ENCODE results near the gene STX2.

The STX2 gene

GRCh38 chr12:130813949-130814348, 25.1 kb downstream of the STX2 start:
- Histone ChIP-seq H3K27ac (ENCODE audit: insufficient read depth in 1 of 2, low read depth in 1 of 2, low read length in 2 of 2, poor library complexity in 1 of 2, severe bottlenecking in 2 of 2) (no peak overlapping the region), H3K36me3 (ENCODE audit: control insufficient read depth in 4 of 4, insufficient read depth in 4 of 4, low read length in 3 of 4) (peaks cover 2 to 10% (median 4%) of the 10 kb centered on the region in 4 experiments), H3K4me1 (ENCODE audit: control extremely low read depth in 1 of 4, control insufficient read depth in 4 of 4, insufficient read depth in 4 of 4, low read length in 3 of 4) (peaks cover 2 to 9% (median 5%) of the 10 kb centered on the region in 4 experiments), H3K9me3 (ENCODE audit: control extremely low read depth in 1 of 5, control insufficient read depth in 4 of 5, insufficient read depth in 2 of 5, low read depth in 1 of 5, low read length in 4 of 5) (peaks cover 0 to 3% (median 0%) of the 10 kb centered on the region in 5 experiments), H3K27me3 (replicated peaks in 2 of 5; ENCODE audit: control insufficient read depth in 4 of 5, insufficient read depth in 5 of 5, low read length in 4 of 5) (no peaks in the 10 kb centered on the region), H3K4me3 (ENCODE audit: control insufficient read depth in 1 of 7, extremely low read depth in 1 of 7, insufficient read depth in 4 of 7, low read depth in 2 of 7, low read length in 6 of 7) (no peak overlapping the region)
- POLR2A ChIA-PET: no interaction called here
- CTCF ChIA-PET: no interaction called here
- 97% methylated on average over 14 of the region's 14 CpGs for WGBS (ENCODE audit: insufficient coverage)
- no peak for DNase-seq

GRCh38 chr12:130813436-130813835, 25.6 kb downstream of the STX2 start:
- peaks cover 0 to 3% (median 0%) of the 10 kb centered on the region in 5 experiments for H3K9me3 ChIP-seq (ENCODE audit: control extremely low read depth in 1 of 5, control insufficient read depth in 4 of 5, insufficient read depth in 2 of 5, low read depth in 1 of 5, low read length in 4 of 5)
- 91% methylated on average over 10 of the region's 10 CpGs for WGBS (ENCODE audit: insufficient coverage)
- no peak overlapping the region for H3K27ac ChIP-seq (ENCODE audit: insufficient read depth in 1 of 2, low read depth in 1 of 2, low read length in 2 of 2, poor library complexity in 1 of 2, severe bottlenecking in 2 of 2)
- CTCF ChIA-PET: no interaction called here
- DNase-seq: no peak
- peaks cover 2 to 10% (median 4%) of the 10 kb centered on the region in 4 experiments for H3K36me3 ChIP-seq (ENCODE audit: control insufficient read depth in 4 of 4, insufficient read depth in 4 of 4, low read length in 3 of 4)
- peaks cover 0 to 3% (median 1%) of the 10 kb centered on the region in 4 experiments for H3K4me1 ChIP-seq (ENCODE audit: control extremely low read depth in 1 of 4, control insufficient read depth in 4 of 4, insufficient read depth in 4 of 4, low read length in 3 of 4)
- POLR2A ChIA-PET: no interaction called here
- H3K27me3 ChIP-seq (replicated peaks in 2 of 5; ENCODE audit: control insufficient read depth in 4 of 5, insufficient read depth in 5 of 5, low read length in 4 of 5): no peaks in the 10 kb centered on the region
- no peak overlapping the region for H3K4me3 ChIP-seq (ENCODE audit: control insufficient read depth in 1 of 7, extremely low read depth in 1 of 7, insufficient read depth in 4 of 7, low read depth in 2 of 7, low read length in 6 of 7)

GRCh38 chr12:130809791-130810190, 29.3 kb downstream of the STX2 start:
- ChIA-PET CTCF (interaction anchor here (0.9 kb wide), 1 partner anchor 8 kb away, joined by 3 read pairs; no protein-coding TSS in a partner anchor), POLR2A (no interaction called here)
- Histone ChIP-seq H3K9me3 (ENCODE audit: control extremely low read depth in 1 of 5, control insufficient read depth in 4 of 5, insufficient read depth in 2 of 5, low read depth in 1 of 5, low read length in 4 of 5) (peaks cover 0 to 14% (median 12%) of the 10 kb centered on the region in 5 experiments), H3K4me3 (ENCODE audit: control insufficient read depth in 1 of 7, extremely low read depth in 1 of 7, insufficient read depth in 4 of 7, low read depth in 2 of 7, low read length in 6 of 7) (no peak overlapping the region), H3K4me1 (ENCODE audit: control extremely low read depth in 1 of 4, control insufficient read depth in 4 of 4, insufficient read depth in 4 of 4, low read length in 3 of 4) (no peaks in the 10 kb centered on the region), H3K36me3 (ENCODE audit: control insufficient read depth in 4 of 4, insufficient read depth in 4 of 4, low read length in 3 of 4) (peaks cover 7 to 25% (median 18%) of the 10 kb centered on the region in 4 experiments), H3K27ac (ENCODE audit: insufficient read depth in 1 of 2, low read depth in 1 of 2, low read length in 2 of 2, poor library complexity in 1 of 2, severe bottlenecking in 2 of 2) (no peak overlapping the region), H3K27me3 (replicated peaks in 2 of 5; ENCODE audit: control insufficient read depth in 4 of 5, insufficient read depth in 5 of 5, low read length in 4 of 5) (no peaks in the 10 kb centered on the region)
- WGBS (ENCODE audit: insufficient coverage): 86% methylated on average over 5 of the region's 6 CpGs
- DNase-seq: no peak

- 99% methylated on average over 8 of the region's 18 CpGs for WGBS (ENCODE audit: insufficient coverage)
- Histone ChIP-seq H3K27ac (ENCODE audit: insufficient read depth in 1 of 2, low read depth in 1 of 2, low read length in 2 of 2, poor library complexity in 1 of 2, severe bottlenecking in 2 of 2) (no peak overlapping the region), H3K9me3 (ENCODE audit: control extremely low read depth in 1 of 5, control insufficient read depth in 4 of 5, insufficient read depth in 2 of 5, low read depth in 1 of 5, low read length in 4 of 5) (peaks cover 0 to 14% (median 9%) of the 10 kb centered on the region in 5 experiments), H3K36me3 (ENCODE audit: control insufficient read depth in 4 of 4, insufficient read depth in 4 of 4, low read length in 3 of 4) (peaks cover 7 to 32% (median 26%) of the 10 kb centered on the region in 4 experiments), H3K4me3 (ENCODE audit: control insufficient read depth in 1 of 7, extremely low read depth in 1 of 7, insufficient read depth in 4 of 7, low read depth in 2 of 7, low read length in 6 of 7) (no peak overlapping the region), H3K27me3 (replicated peaks in 2 of 5; ENCODE audit: control insufficient read depth in 4 of 5, insufficient read depth in 5 of 5, low read length in 4 of 5) (no peaks in the 10 kb centered on the region), H3K4me1 (ENCODE audit: control extremely low read depth in 1 of 4, control insufficient read depth in 4 of 4, insufficient read depth in 4 of 4, low read length in 3 of 4) (no peaks in the 10 kb centered on the region)
- CTCF ChIA-PET: no interaction called here
- no peak for DNase-seq
- POLR2A ChIA-PET: no interaction called here
Measured at GRCh38 chr12:130807309-130807708, 31.7 kb downstream of the STX2 start.

GRCh38 chr12:130806574-130806973, 32.5 kb downstream of the STX2 start:
- H3K36me3 ChIP-seq (ENCODE audit: control insufficient read depth in 4 of 4, insufficient read depth in 4 of 4, low read length in 3 of 4): peaks cover 7 to 32% (median 26%) of the 10 kb centered on the region in 4 experiments
- WGBS (ENCODE audit: insufficient coverage): 94% methylated on average over 6 of the region's 7 CpGs
- POLR2A ChIA-PET: no interaction called here

GRCh38 chr12:130805635-130806034, 33.4 kb downstream of the STX2 start:
- Histone ChIP-seq H3K9me3 (ENCODE audit: control extremely low read depth in 1 of 5, control insufficient read depth in 4 of 5, insufficient read depth in 2 of 5, low read depth in 1 of 5, low read length in 4 of 5) (peaks cover 0 to 14% (median 9%) of the 10 kb centered on the region in 5 experiments), H3K27me3 (replicated peaks in 2 of 5; ENCODE audit: control insufficient read depth in 4 of 5, insufficient read depth in 5 of 5, low read length in 4 of 5) (no peaks in the 10 kb centered on the region), H3K27ac (ENCODE audit: insufficient read depth in 1 of 2, low read depth in 1 of 2, low read length in 2 of 2, poor library complexity in 1 of 2, severe bottlenecking in 2 of 2) (no peak overlapping the region), H3K4me1 (ENCODE audit: control extremely low read depth in 1 of 4, control insufficient read depth in 4 of 4, insufficient read depth in 4 of 4, low read length in 3 of 4) (no peaks in the 10 kb centered on the region), H3K4me3 (ENCODE audit: control insufficient read depth in 1 of 7, extremely low read depth in 1 of 7, insufficient read depth in 4 of 7, low read depth in 2 of 7, low read length in 6 of 7) (no peak overlapping the region), H3K36me3 (ENCODE audit: control insufficient read depth in 4 of 4, insufficient read depth in 4 of 4, low read length in 3 of 4) (peaks cover 7 to 35% (median 28%) of the 10 kb centered on the region in 4 experiments)
- CTCF ChIA-PET: no interaction called here
- DNase-seq: no peak
- 74% methylated on average over 5 of the region's 5 CpGs for WGBS (ENCODE audit: insufficient coverage)
- POLR2A ChIA-PET: no interaction called here

More at GRCh38 chr12:130806574-130806973, 32.5 kb downstream of the STX2 start:
- Histone ChIP-seq H3K9me3 (ENCODE audit: control extremely low read depth in 1 of 5, control insufficient read depth in 4 of 5, insufficient read depth in 2 of 5, low read depth in 1 of 5, low read length in 4 of 5) (peaks cover 0 to 14% (median 9%) of the 10 kb centered on the region in 5 experiments), H3K27ac (ENCODE audit: insufficient read depth in 1 of 2, low read depth in 1 of 2, low read length in 2 of 2, poor library complexity in 1 of 2, severe bottlenecking in 2 of 2) (no peak overlapping the region), H3K4me1 (ENCODE audit: control extremely low read depth in 1 of 4, control insufficient read depth in 4 of 4, insufficient read depth in 4 of 4, low read length in 3 of 4) (no peaks in the 10 kb centered on the region), H3K4me3 (ENCODE audit: control insufficient read depth in 1 of 7, extremely low read depth in 1 of 7, insufficient read depth in 4 of 7, low read depth in 2 of 7, low read length in 6 of 7) (no peak overlapping the region), H3K27me3 (replicated peaks in 2 of 5; ENCODE audit: control insufficient read depth in 4 of 5, insufficient read depth in 5 of 5, low read length in 4 of 5) (no peaks in the 10 kb centered on the region)
- CTCF ChIA-PET: interaction anchor here (0.6 kb wide), 1 partner anchor 10 kb away, joined by 3 read pairs; no protein-coding TSS in a partner anchor
- no peak for DNase-seq

- Histone ChIP-seq H3K4me1 (ENCODE audit: control extremely low read depth in 1 of 4, control insufficient read depth in 4 of 4, insufficient read depth in 4 of 4, low read length in 3 of 4) (no peaks in the 10 kb centered on the region), H3K27me3 (replicated peaks in 2 of 5; ENCODE audit: control insufficient read depth in 4 of 5, insufficient read depth in 5 of 5, low read length in 4 of 5) (no peaks in the 10 kb centered on the region), H3K36me3 (ENCODE audit: control insufficient read depth in 4 of 4, insufficient read depth in 4 of 4, low read length in 3 of 4) (peaks cover 5 to 38% (median 28%) of the 10 kb centered on the region in 4 experiments), H3K27ac (ENCODE audit: insufficient read depth in 1 of 2, low read depth in 1 of 2, low read length in 2 of 2, poor library complexity in 1 of 2, severe bottlenecking in 2 of 2) (no peak overlapping the region), H3K9me3 (ENCODE audit: control extremely low read depth in 1 of 5, control insufficient read depth in 4 of 5, insufficient read depth in 2 of 5, low read depth in 1 of 5, low read length in 4 of 5) (peaks cover 0 to 14% (median 9%) of the 10 kb centered on the region in 5 experiments), H3K4me3 (ENCODE audit: control insufficient read depth in 1 of 7, extremely low read depth in 1 of 7, insufficient read depth in 4 of 7, low read depth in 2 of 7, low read length in 6 of 7) (no peak overlapping the region)
- POLR2A ChIA-PET: no interaction called here
- WGBS (ENCODE audit: insufficient coverage): 98% methylated on average over 14 of the region's 14 CpGs
- no peak for DNase-seq
- CTCF ChIA-PET: no interaction called here
Measured at GRCh38 chr12:130804216-130804615, 34.8 kb downstream of the STX2 start.

Measured in common myeloid progenitor, CD34-positive (primary cell).